CD14-positive monocyte (primary cell): ENCODE data around the gene CHN2. TPM values are rescaled to one million over a fixed set of nuclear protein-coding genes. Genes with fewer than 3 reads are reported as not detected.

Experiments
- DNase-seq, 3 donors: peaks; one replicate each; pipeline ENCODE4 v3.0.0-alpha.2; 2011 to 2022
- H2AFZ ChIP-seq: 2 replicates; pipeline ENCODE4 v1.6.0; 2012; ENCODE audit warnings: mild to moderate bottlenecking, low read depth, low read length, inconsistent platforms; ENCODE audit not compliant: insufficient read depth, poor library complexity, severe bottlenecking
- H3K27ac ChIP-seq, 2 donors: 1 replicate in 1 of 2; 2 replicates in 1 of 2; pipeline ENCODE4 v1.5.1; 2012 to 2013; ENCODE audit warnings: low read length in 2 of 2, control low read depth in 1 of 2, inconsistent platforms in 1 of 2, low read depth in 1 of 2, mild to moderate bottlenecking in 1 of 2
- H3K27me3 ChIP-seq, 2 donors: one replicate each; pipeline versions ENCODE4 v1.6.0 to v1.6.1; 2011 to 2013; ENCODE audit warnings: low read length in 2 of 2; ENCODE audit not compliant: control insufficient read depth in 2 of 2, insufficient read depth in 2 of 2
- H3K36me3 ChIP-seq, 2 donors: replicated peaks in 1 of 2; 1 replicate in 1 of 2; 2 replicates in 1 of 2; pipeline versions ENCODE4 v1.5.1 to v1.6.1; 2012 to 2013; ENCODE audit warnings: low read length in 2 of 2, control low read depth in 1 of 2, inconsistent platforms in 1 of 2, mild to moderate bottlenecking in 1 of 2; ENCODE audit not compliant: insufficient read depth in 2 of 2, control insufficient read depth in 1 of 2
- H3K4me1 ChIP-seq, 2 donors: 1 replicate in 1 of 2; 2 replicates in 1 of 2; pipeline versions ENCODE4 v1.5.1 to v1.6.1; 2012 to 2013; ENCODE audit warnings: low read length in 2 of 2, control low read depth in 1 of 2, inconsistent platforms in 1 of 2, mild to moderate bottlenecking in 1 of 2, moderate library complexity in 1 of 2; ENCODE audit not compliant: insufficient read depth in 2 of 2, control insufficient read depth in 1 of 2
- H3K4me2 ChIP-seq: replicated peaks from 2 replicates; pipeline ENCODE3; 2012; ENCODE audit warnings: low read length, moderate library complexity, mild to moderate bottlenecking; ENCODE audit not compliant: poor library complexity, severe bottlenecking; ENCODE audit errors: extremely low read depth
- H3K4me3 ChIP-seq, 3 experiments: fragments of 200-600 bp in 1 of 3; sonication (generic) in 1 of 3; replicated peaks in 1 of 3; 1 replicate in 2 of 3; 2 replicates in 1 of 3; pipeline ENCODE4 v1.5.1; 2011 to 2013; ENCODE audit warnings: low read length in 3 of 3, mild to moderate bottlenecking in 3 of 3, control low read depth in 2 of 3, low read depth in 2 of 3, inconsistent platforms in 1 of 3, moderate library complexity in 1 of 3
- H3K79me2 ChIP-seq: 2 replicates; pipeline ENCODE4 v1.6.0; 2012; ENCODE audit warnings: mild to moderate bottlenecking, control low read depth, inconsistent platforms, low read length, moderate library complexity; ENCODE audit not compliant: insufficient read depth
- H3K9ac ChIP-seq: 2 replicates; pipeline ENCODE4 v1.6.0; 2017; ENCODE audit warnings: low read length, mild to moderate bottlenecking; ENCODE audit not compliant: insufficient read depth, poor library complexity, severe bottlenecking
- H3K9me3 ChIP-seq, 2 donors: replicated peaks in 1 of 2; 1 replicate in 1 of 2; 2 replicates in 1 of 2; pipeline versions ENCODE4 v1.5.1 to v1.6.1; 2012 to 2013; ENCODE audit warnings: low read length in 2 of 2, control low read depth in 1 of 2; ENCODE audit not compliant: control insufficient read depth in 1 of 2, insufficient read depth in 1 of 2
- H4K20me1 ChIP-seq: 2 replicates; pipeline ENCODE4 v1.6.0; 2012; ENCODE audit warnings: mild to moderate bottlenecking, low read length, control low read depth, moderate library complexity; ENCODE audit not compliant: insufficient read depth
- H3K27ac Mint-ChIP-seq, 7 donors: one replicate each; pipeline ENCODE4 v1.8.0; 2020; ENCODE audit warnings: mild to moderate bottlenecking in 7 of 7, mixed read lengths in 7 of 7, moderate library complexity in 6 of 7, inconsistent platforms in 2 of 7
- H3K27me3 Mint-ChIP-seq, 3 donors: one replicate each; pipeline ENCODE4 v1.8.0; 2021 to 2022; ENCODE audit warnings: low read depth in 3 of 3, mild to moderate bottlenecking in 3 of 3, mixed read lengths in 3 of 3, moderate library complexity in 3 of 3, inconsistent platforms in 1 of 3
- H3K36me3 Mint-ChIP-seq, 2 donors: one replicate each; pipeline ENCODE4 v1.8.0; 2020; ENCODE audit warnings: mixed read lengths in 2 of 2, inconsistent platforms in 1 of 2, mild to moderate bottlenecking in 1 of 2
- H3K4me1 Mint-ChIP-seq: one replicate; pipeline ENCODE4 v1.8.0; 2020; ENCODE audit warnings: mild to moderate bottlenecking, mixed read lengths
- H3K4me3 Mint-ChIP-seq, 2 donors: one replicate each; pipeline ENCODE4 v1.8.0; 2020; ENCODE audit warnings: mild to moderate bottlenecking in 2 of 2, mixed read lengths in 2 of 2, moderate library complexity in 1 of 2
- H3K9me3 Mint-ChIP-seq, 7 donors: one replicate each; pipeline ENCODE4 v1.8.0; 2020 to 2022; ENCODE audit warnings: mixed read lengths in 7 of 7, mild to moderate bottlenecking in 6 of 7, moderate library complexity in 6 of 7, inconsistent platforms in 2 of 7
- CTCF ChIP-seq: fragments of 200-600 bp; IDR thresholded peaks from one replicate; pipeline ENCODE4 v1.8.0; 2022; ENCODE audit warnings: antibody characterized with exemption, mild to moderate bottlenecking
- WGBS: methylation state at CpG from one replicate; pipeline ENCODE4 v1.1.5; 2013; ENCODE audit warnings: missing lambda C conversion rate; ENCODE audit not compliant: insufficient coverage; 5-methylcytosine and 5-hydroxymethylcytosine counted together
- intact Hi-C, 2 donors: fragments of 100-400 bp; cut with micrococcal nuclease; formaldehyde crosslinking; loops; one replicate each; pipeline versions ENCODE4 v1.15.0 to v1.15.1; 2023
- polyA plus RNA-seq, 3 donors: library from polyadenylated mRNA; depleted of rRNA in 1 of 3; unstranded in 2 of 3; stranded (reverse) in 1 of 3; fragments of 300-500 nt in 2 of 3; fragments of >200 nt in 1 of 3; fragmentation: Illumina TruSeq in 2 of 3; gene quantifications; 1 replicate in 2 of 3; 2 replicates in 1 of 3; pipeline ENCODE4 v1.2.3, GENCODE V29; 2012 to 2021

CHN2 gene
- polyA plus RNA-seq, 3 donors: 26.6 to 66.5 (median 44.8) TPM

DNA sequence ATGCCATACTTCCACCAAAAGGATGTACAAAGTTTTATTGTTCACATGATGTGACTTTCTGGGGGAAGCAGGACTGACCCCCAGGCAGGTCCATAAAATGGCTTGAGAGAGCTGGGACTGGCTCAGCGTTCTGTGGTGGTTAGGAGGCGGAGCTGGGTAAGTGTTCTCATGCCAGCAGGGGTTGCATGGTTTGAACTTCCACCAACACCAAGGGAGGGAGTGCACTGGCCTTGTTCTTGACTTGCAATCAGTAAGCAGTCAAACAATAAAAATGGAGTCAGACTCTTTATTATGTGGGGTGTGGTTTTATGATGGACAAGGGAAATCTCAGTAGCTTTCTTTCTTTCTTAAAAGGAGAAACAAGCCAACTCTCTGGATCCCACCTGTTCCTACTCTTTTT lies 273.6 kb downstream of the CHN2 start:
- no peak overlapping the region for H3K27ac Mint-ChIP-seq
- no peak for TF ChIP-seq CTCF

GRCh38 chr7:29469281-29469680 lies 274.7 kb downstream of the CHN2 start:
- Mint-ChIP-seq H3K27me3 (peaks cover 0 to 3% (median 2%) of the 10 kb centered on the region in 3 donors), H3K27ac (no peak overlapping the region), H3K36me3 (peaks cover 0 to 6% of the 10 kb centered on the region in 2 donors), H3K4me3 (no peak overlapping the region), H3K9me3 (no peaks in the 10 kb centered on the region), H3K4me1 (no peaks in the 10 kb centered on the region)
- Histone ChIP-seq H3K27ac (no peak overlapping the region), H4K20me1 (peaks cover 26% of the 10 kb centered on the region), H3K36me3 (no peaks in the 10 kb centered on the region), H3K4me1 (peaks cover 0 to 4% of the 10 kb centered on the region in 2 donors), H3K9ac (no peak overlapping the region), H3K27me3 (no peaks in the 10 kb centered on the region), H3K4me3 (no peak overlapping the region), H3K79me2 (no peaks in the 10 kb centered on the region), H3K4me2 (no peak overlapping the region), H3K9me3 (no peaks in the 10 kb centered on the region), H2AFZ (no peak overlapping the region)
- no peak for DNase-seq
- intact Hi-C loops: no loop called here
- WGBS: 95% methylated on average over 3 of the region's 3 CpGs
- no peak for TF ChIP-seq CTCF

More for the DNA sequence above, 273.6 kb downstream of the CHN2 start:
- Histone ChIP-seq H4K20me1 (peaks cover 23% of the 10 kb centered on the region), H3K9me3 (no peaks in the 10 kb centered on the region), H3K4me2 (no peak overlapping the region), H3K9ac (no peak overlapping the region), H3K27ac (no peak overlapping the region), H3K4me3 (no peak overlapping the region), H3K36me3 (no peaks in the 10 kb centered on the region), H3K79me2 (no peaks in the 10 kb centered on the region), H3K4me1 (peaks cover 0 to 4% of the 10 kb centered on the region in 2 donors), H3K27me3 (no peaks in the 10 kb centered on the region), H2AFZ (no peak overlapping the region)
- DNase-seq: no peak
- WGBS: 94% methylated on average over 2 of the region's 2 CpGs
- intact Hi-C loops: no loop called here
- peaks cover 0 to 12% of the 10 kb centered on the region in 2 donors for H3K36me3 Mint-ChIP-seq
- H3K9me3 Mint-ChIP-seq: no peaks in the 10 kb centered on the region
- H3K27me3 Mint-ChIP-seq: peaks cover 0 to 2% (median 2%) of the 10 kb centered on the region in 3 donors
- H3K4me1 Mint-ChIP-seq: no peaks in the 10 kb centered on the region
- no peak overlapping the region for H3K4me3 Mint-ChIP-seq
